ENCODE data around the gene RETREG3.

DNA sequence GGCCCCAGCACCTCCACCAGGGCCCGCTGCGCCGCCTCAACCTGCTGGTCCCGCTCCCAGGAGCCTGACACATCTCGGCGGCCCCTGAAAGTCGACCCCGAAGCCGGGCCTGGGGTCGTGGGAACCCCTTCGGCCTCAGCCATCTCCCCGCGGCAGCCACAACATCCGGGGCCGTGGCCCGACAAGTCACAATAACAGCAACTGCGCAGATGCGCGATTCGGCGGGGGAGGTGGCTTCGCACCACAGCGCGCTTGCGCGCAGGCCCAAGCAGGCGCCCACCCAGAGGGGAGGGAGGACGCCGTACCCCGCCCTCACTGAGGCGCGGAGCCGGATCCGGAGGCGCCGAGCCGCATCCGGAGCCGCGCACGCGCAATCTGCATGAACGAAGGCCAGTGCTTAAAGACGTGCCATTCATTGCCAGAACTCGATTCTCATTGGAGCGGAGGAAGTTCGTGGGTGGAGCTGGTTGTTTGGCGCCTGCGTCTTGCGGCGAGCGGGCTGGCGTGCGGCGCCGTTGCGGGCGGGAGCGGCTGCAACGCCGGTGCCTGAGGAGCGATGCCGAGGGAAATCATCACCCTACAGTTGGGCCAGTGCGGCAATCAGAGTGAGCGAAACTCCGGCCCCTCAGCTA lies at the start of gene RETREG3, which contains the start of gene TUBG1:
- TF ChIP-seq EZH2 (IDR thresholded peaks at IDR 0.05; ENCODE audit: borderline replicate concordance), result no peak
- TF ChIP-seq, protein P1, sequence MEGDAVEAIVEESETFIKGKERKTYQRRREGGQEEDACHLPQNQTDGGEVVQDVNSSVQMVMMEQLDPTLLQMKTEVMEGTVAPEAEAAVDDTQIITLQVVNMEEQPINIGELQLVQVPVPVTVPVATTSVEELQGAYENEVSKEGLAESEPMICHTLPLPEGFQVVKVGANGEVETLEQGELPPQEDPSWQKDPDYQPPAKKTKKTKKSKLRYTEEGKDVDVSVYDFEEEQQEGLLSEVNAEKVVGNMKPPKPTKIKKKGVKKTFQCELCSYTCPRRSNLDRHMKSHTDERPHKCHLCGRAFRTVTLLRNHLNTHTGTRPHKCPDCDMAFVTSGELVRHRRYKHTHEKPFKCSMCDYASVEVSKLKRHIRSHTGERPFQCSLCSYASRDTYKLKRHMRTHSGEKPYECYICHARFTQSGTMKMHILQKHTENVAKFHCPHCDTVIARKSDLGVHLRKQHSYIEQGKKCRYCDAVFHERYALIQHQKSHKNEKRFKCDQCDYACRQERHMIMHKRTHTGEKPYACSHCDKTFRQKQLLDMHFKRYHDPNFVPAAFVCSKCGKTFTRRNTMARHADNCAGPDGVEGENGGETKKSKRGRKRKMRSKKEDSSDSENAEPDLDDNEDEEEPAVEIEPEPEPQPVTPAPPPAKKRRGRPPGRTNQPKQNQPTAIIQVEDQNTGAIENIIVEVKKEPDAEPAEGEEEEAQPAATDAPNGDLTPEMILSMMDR (IDR thresholded peaks at IDR 0.05; ENCODE audit: poor library complexity), result peak; percentile 38
- no peak for TF ChIP-seq EZH2phosphoT487 (IDR thresholded peaks at IDR 0.05; ENCODE audit: low read depth, severe bottlenecking, unreplicated experiment)

Data from hepatocyte (in vitro differentiated cells).